GM18499 (cell line): ENCODE results near the gene SMIM12.

Source experiments
- ATAC-seq: cut with Tn5 transposase; IDR thresholded peaks from one replicate; pipeline ENCODE4 v1.9.1; 2021; ENCODE audit warnings: moderate number of reproducible peaks; ENCODE audit not compliant: insufficient read depth, unreplicated experiment

The SMIM12 gene, protein sequence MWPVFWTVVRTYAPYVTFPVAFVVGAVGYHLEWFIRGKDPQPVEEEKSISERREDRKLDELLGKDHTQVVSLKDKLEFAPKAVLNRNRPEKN

DNA sequence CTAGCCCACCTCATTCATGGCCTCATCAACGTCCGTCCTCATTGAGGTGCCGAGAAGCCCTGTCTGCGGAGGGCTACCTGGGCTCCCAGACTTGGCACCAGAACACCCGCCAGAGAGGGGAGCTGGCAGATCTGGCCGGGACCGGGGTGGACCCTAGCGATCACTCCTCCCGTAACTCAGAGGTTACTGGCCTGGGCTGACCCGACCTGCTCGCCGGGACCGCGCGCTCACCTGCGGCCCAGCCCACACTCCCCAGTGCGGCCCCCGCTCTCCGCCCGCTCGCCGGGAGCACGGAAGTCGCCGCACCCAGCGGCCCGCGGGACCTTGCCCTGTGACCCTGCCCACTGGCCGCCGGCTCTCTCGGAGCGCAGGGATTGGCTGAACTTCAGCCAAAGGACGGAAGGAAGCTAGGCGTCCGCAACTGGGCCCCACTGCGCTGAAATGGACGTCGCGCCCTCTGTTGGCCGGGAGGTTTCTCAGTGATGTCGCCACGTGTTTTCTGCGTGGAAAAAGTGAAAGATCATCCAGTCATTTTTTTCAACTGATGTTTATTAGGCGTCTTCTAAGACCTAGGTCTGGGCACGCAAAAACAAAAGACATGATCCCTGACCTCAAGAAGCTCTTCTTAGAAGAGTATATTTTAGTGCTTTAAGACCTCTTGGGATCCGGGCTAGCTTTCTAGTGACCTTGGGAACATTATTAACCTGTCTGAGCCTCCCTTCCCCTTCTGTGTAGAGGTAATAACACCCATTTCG is at the start of gene SMIM12:
SMIM12 (minus strand) TSS at position 304 of the 755 bp plus-strand sequence. CDS start 3,772 bp downstream, outside the sequence.
- peak; percentile 73 for ATAC-seq

DNA sequence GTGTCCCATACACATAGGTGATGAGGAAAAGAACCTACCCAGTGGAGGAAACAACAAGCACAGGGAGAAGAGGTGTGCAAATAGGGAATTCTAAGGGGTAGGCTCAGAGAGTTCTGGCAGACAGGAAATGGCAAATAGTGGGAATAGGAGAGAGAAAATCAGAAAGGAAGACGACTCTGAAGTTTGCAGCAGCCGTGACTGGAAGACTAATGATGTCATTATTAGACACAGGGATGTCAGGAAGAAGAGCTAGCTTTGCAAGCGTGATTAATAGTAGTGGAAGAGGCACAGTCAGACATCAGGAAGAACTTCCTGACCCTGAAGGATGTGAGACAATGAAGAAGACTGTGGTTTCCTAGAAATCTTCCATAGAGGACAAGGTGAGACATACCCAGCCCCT is 48.8 kb upstream of the SMIM12 start:
- ATAC-seq = no peak

DNA sequence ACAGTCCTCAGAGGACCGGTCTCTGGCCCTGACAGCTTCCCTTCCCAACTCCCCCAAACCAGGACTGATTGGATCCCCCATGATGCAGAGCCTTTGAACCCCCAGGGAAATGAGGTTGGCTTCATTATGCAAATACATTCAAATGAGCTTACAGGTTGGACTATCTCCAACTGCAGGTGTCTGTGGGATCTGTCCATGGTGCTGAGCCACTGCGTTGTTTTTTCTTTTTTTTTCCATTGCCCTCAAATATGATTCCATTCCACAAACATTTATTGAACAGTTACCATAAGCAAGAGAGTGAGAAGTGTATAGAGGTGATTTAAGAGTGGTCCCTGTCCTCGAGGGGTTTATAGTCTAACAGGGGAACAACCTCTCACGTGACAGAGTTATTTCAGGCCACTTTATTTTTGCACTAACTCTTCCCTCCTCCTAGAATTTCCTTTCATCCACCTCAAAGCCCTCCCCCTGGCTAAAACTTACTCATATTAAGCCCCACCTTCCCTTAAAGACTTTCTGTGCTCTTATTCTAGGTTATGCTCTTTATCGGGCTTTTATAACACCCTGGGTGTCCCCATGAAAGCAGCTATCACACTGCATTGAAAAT is 48.0 kb upstream of the SMIM12 start:
- no peak for ATAC-seq

DNA sequence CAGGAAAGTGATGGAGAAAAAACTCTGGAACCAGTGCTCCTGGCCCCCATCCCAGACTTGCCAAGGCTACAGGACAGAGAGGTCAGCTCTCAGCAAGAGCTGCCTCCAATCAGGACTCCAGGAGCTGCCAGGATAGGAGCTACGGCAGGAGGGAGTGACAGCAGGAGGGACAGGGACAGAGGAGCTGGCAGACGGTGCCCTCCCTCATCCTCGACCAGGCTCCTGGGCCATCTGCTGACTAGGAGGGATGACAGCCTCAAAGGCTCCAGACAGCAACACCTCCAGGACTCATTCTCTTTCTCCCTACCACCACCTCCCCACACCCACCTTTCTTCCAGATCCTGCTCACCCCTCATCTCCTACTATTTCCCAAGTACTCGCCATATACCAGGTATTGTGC is 47.2 kb upstream of the SMIM12 start:
- ATAC-seq = no peak

GRCh38 chr1:34906222-34906621 is 46.7 kb upstream of the SMIM12 start:
- ATAC-seq = no peak

DNA sequence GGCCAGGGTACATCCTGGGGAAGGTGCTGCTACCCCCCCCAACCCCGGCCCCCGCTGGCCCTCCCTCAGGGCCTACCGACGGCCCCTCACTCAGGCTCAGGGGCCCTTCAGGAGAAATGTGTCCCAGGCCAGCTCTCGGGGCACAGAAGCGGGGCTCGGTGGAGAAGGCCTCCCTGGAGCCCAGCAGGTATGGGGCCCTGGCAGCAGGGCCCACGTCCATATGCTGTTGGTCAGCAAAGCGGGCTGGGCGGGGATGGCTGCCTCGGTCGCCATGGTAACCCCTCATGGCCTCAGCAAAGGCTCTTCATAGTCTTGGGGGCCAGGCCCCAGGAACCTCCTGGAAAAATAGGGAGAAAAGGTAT is 45.5 kb upstream of the SMIM12 start:
- no peak for ATAC-seq

- ATAC-seq = no peak
Measured at GRCh38 chr1:34904236-34905097, 44.9 kb upstream of the SMIM12 start.

- no peak for ATAC-seq
Measured at GRCh38 chr1:34901919-34902318, 42.4 kb upstream of the SMIM12 start.

GRCh38 chr1:34900775-34901502 is 41.4 kb upstream of the SMIM12 start:
- ATAC-seq = no peak

GRCh38 chr1:34899906-34900305 is 40.4 kb upstream of the SMIM12 start:
- ATAC-seq = no peak

DNA sequence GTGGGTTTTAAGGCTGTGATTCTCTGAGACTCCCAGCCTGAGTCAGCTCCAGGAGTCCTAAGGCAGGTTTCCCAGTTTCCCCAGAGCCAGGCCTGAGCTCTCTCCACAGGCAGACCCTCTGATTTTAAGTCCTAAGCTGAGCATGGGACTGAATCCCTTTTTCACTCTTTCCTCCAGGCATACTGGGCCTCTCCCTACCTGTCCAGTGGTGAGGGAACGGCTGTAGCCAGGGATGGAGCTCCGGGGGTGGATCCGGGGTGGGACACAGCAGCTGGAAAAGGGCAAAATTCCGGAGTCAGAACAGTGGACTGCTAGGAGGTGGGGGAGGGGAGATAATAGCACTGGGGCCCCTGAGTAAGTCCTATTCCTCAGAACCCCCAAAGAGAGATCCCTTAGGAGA is 39.9 kb upstream of the SMIM12 start:
- ATAC-seq = no peak

DNA sequence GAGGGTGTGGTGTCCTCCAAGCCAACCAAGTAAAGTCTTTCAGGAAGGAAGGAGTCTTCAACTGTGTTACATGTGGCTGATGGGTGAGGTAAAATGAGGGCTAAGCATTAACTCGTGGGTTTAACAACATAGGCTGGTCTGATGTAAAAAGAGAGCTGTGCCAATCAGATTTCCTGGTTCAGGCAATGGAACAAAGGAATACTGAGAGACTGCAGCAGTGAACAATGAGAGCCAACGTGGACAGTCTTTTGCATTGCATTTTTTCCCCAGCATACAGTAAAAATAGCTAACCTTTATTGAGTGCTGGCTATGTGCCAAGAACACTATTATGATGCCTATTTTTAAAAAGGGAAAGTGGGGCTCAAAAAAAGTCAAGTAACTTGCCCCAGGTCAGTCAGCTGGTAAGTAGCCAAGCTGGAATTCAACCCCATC is 38.8 kb upstream of the SMIM12 start:
- no peak for ATAC-seq

- no peak for ATAC-seq
Measured at GRCh38 chr1:34896612-34897011, 37.1 kb upstream of the SMIM12 start.

DNA sequence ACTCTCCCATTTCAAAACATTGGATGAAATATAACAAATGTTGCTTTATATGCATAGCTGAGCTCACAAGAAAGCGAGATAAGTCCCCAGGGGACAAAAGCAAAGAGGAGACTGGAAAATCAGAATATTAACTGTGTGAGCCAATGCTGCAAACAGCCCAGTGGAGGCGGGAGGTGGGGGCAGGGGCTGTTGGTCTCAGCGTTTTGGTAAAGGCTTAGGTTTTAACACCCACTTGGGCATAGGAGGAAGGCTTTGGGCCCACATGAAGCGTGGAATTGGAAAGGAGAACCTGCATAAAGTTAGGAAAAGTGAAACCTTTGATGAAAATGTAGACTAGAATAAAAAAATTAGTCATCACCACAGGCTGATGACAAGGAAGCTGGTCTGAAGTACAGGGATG is 30.2 kb upstream of the SMIM12 start:
- ATAC-seq = no peak

DNA sequence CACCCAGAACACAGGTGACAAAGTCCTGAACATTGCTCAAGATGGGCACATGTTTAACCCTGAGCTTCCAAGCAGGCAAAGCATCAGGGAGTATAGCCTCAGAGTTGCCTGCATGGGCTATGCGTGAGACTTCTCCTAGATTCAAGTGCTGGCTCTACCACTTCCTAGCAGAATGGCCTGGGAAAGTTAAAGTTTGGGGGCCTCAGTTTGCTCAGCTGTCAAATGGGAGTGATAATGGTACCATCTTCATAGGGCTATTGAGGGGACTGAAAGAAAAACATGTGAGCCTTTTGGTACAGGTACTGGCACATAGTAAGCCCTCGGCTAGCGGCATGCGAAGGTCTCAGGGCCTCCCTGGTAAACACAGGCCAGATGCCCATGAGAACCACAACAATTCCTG is 28.0 kb upstream of the SMIM12 start:
- no peak for ATAC-seq

DNA sequence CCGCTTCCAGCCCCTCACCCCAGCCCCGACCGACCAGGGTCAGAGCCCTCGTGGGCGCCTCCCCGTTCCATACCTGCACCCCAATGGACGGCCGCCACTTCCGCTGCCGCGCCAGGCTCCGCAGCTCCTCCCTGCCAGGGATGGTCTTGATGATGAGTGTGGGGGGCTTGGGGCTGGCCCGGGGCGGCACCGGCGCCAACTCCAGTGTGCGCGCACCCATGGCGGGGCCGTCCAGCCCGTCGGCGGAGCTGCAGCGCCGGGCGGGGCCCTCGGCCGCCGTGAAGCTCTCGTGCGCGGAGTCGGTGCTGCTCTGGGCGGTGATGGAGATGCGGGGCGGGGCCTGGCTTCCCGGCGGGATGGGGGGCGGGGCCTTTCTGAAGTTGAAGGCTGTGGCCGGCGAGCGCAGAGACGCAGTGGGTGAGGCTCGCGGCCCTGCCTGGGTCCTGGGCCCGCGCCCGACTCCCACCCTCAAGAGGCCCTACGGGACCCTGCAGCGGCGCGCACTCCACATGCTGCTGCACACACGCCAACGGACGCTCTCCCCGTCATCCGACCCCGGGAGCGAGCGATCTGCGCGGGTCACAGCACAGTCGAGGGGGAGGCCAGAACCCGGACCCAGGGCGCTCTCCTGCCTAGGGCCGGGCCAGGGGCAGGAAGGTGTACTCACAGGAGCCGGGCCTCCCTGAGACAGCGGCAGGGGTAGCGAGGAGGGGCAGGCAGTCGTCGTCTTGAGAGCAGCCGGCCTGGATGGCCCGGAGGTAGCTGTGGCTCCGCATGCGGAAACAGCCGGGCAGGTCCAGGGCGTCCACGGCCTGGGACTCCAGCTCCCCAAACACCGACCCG is 26.1 kb upstream of the SMIM12 start:
- no peak for ATAC-seq

DNA sequence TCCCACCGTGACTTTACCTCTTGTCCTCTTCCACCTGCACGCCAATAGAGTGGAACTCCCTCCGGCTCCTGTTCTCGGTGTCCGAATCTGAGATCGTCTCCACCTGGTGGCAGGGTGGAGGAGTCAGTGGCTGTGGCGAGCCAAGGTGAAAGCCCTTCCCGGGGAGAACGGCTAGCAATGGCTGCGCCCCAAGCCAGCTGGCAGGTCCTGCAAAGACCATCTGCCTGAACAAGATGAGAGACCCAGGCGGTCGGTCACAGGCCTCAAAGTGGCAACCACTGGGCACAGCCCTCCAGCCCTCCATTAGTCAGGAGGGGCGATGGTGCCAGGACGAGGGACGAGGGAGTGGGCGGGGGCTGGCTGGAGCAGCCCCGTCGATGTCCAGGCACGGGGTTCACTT is 25.4 kb upstream of the SMIM12 start:
- no peak for ATAC-seq

DNA sequence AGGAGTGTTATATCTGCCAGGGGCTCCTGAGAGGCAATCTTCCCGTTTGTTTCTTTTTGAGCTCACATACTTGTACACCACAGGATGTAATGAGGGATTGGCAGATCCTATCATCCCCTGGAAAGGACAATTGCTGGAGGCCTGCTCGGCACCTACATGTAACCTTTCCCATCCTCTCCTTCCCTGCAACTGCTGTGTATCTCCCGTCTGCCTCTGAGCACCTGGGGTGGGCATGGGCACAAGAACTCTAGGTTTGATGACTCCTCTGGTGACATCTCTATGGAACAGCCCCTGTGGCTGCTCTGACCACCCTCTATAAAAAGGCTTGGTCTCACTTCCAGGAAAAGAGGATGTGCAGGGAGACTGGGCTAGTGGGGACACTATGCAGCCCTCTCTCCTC is 25.0 kb upstream of the SMIM12 start:
- ATAC-seq = no peak

DNA sequence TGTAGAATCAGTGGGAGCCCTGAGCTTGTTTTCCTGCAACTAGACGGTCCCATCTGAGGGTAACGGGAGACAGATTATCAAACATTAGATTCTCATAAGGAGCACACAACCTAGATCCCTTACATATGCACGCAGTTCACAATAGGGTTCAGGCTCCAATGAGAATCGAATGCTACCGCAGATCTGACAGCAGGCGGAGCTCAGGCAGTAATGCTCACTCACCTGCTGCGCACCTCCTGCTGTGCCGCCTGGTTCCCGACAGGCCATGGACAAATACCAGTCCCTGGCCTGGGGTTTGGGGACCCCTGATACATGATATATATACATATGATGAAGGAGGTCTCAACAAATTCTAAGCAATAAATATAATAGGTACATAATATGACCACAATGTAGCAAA is 19.7 kb upstream of the SMIM12 start:
- ATAC-seq = no peak

DNA sequence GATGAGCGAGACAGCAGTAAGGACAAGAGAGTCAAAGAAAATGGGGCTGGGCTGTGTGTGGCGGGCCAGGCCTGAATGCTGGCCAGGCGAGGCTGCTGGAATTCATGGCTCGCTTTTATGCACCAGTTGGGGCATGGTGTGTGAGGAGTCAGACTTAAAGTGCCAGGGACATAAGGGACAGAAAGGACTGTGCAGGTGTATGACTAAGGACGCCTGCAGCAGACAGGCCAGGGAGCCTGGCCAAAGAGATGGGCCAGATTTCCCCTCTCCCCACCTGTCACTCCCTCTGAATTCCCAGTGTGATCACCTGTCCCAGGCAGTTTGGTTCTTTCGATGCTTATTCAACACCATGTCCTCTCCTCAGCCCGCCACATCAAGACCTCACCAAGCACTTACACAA is 16.9 kb upstream of the SMIM12 start:
- ATAC-seq = no peak
